K562 (cell line): ENCODE measurements around the gene MDH2. TPM values are rescaled to one million over a fixed set of nuclear protein-coding genes. Genes with fewer than 3 reads are reported as not detected.
A peak's percentile ranks its signal among the peaks of the same experiment; 100 is the strongest.

Experiments
- ARID4B ChIP-seq: sonication (generic); formaldehyde crosslinking; IDR thresholded peaks from 2 replicates; pipeline ENCODE4 v1.8.0; 2022; ENCODE audit warnings: mild to moderate bottlenecking, missing genetic modification reagents
- DLX4 ChIP-seq: fragments of 250-450 bp; sonication (Bioruptor Pico); IDR thresholded peaks from 2 replicates; pipeline ENCODE4 v1.6.1; 2021; ENCODE audit warnings: mild to moderate bottlenecking
- ESRRA ChIP-seq: fragments of 450-650 bp; IDR thresholded peaks from 2 replicates; pipeline ENCODE4 v1.6.1; 2014; ENCODE audit warnings: low read depth, mild to moderate bottlenecking, moderate library complexity, borderline replicate concordance
- FOXP1 ChIP-seq: sonication (generic); formaldehyde crosslinking; IDR thresholded peaks from 2 replicates; pipeline ENCODE4 v1.8.0; 2022; ENCODE audit warnings: mild to moderate bottlenecking, missing genetic modification reagents
- HLTF ChIP-seq: fragments of 450-650 bp; IDR thresholded peaks from 2 replicates; pipeline ENCODE4 v1.6.1; 2016
- NFE2L1 ChIP-seq: fragments of 450-650 bp; IDR thresholded peaks from 2 replicates; pipeline ENCODE4 v1.6.1; 2016; ENCODE audit warnings: missing genetic modification characterization, low read depth, mild to moderate bottlenecking, missing compliant biosample characterization, moderate library complexity, borderline replicate concordance
- TFAP4 ChIP-seq: sonication (generic); formaldehyde crosslinking; IDR thresholded peaks from 2 replicates; pipeline ENCODE4 v1.8.0; 2022; ENCODE audit warnings: missing genetic modification reagents, mild to moderate bottlenecking, moderate library complexity, borderline replicate concordance
- ZNF41 ChIP-seq: fragments of 250-450 bp; sonication (Bioruptor Pico); conservative IDR thresholded peaks from 2 replicates; pipeline ENCODE4 v1.4.0; 2020; ENCODE audit warnings: mild to moderate bottlenecking
- ZNF518B ChIP-seq: fragments of 250-450 bp; sonication (Bioruptor Pico); IDR thresholded peaks from 2 replicates; pipeline ENCODE4 v1.5.0; 2021; ENCODE audit warnings: mild to moderate bottlenecking, moderate library complexity
- polyA plus RNA-seq, 8 experiments: library from polyadenylated mRNA; depleted of rRNA in 4 of 8; stranded (reverse) in 5 of 8; unstranded in 3 of 8; fragments of >200 nt; fragmentation: Nextera tagmentation in 2 of 8; fragmentation: Illumina TruSeq in 1 of 8; extraction: Ambion mirVana in 2 of 8; extraction: Trizol in 1 of 8; gene quantifications; 2 replicates each; pipeline versions ENCODE4 v1.2.1 to v1.2.3, GENCODE V29; 2011 to 2014; ENCODE audit warnings: inconsistent platforms in 1 of 8, missing spikeins in 1 of 8
- total RNA-seq, 7 experiments: library from RNA; depleted of rRNA in 6 of 7; stranded (reverse); fragments of >200 nt in 6 of 7; fragmentation: Illumina TruSeq in 2 of 7; extraction: Trizol in 2 of 7; gene quantifications; 2 replicates each; pipeline versions ENCODE4 v1.2.1 to v1.2.3, GENCODE V29; 2011 to 2021; ENCODE audit warnings: low replicate concordance in 1 of 7
- TF ChIP-seq, protein P1 (sequence below): fragments of 250-450 bp; sonication (Bioruptor Pico); IDR thresholded peaks from 2 replicates; pipeline ENCODE4 v1.9.0; 2021; ENCODE audit warnings: mild to moderate bottlenecking, inconsistent platforms
- TF ChIP-seq, protein P2 (sequence below), 2 experiments: fragments of 450-650 bp; IDR thresholded peaks; 2 replicates each; pipeline ENCODE4 v1.6.1; 2016

Gene MDH2
- total and polyA plus RNA-seq, 9 of the 15 experiments (the other 6 are each of a cell fraction or from before 2014, with no cell fraction given) = 106 to 701 (median 242) TPM

DNA sequence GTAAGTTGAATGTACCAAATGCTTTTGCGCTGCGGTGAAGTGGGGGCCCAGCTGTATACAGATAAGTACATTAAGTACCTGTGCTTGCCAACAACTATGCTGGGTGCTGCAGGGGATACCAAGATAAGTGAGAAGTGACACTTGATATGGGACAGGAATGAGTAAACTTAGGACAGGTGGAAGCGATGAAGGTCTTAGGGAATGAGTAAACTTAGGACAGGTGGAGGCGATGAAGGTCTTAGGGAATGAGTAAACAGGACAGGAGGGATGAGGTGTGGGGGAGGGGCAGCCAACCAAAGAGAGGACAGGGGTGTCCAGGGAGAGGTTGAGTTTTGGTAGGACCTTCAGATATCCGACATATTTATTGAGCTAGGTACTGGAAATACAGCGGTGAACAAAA is 1.4 kb downstream of the MDH2 start (continued):
- TF ChIP-seq ZNF518B (CRISPR knock-in tag) (no peak), FOXP1 (CRISPR knock-in tag) (no peak), TFAP4 (CRISPR knock-in tag) (no peak), ESRRA (no peak), DLX4 (CRISPR knock-in tag) (no peak), HLTF (0 out of 2 replicates have a peak, but pooled peaks have one; percentile 34), NFE2L1 (tag) (no peak), ARID4B (CRISPR knock-in tag) (no peak), ZNF41 (CRISPR knock-in tag) (no peak)
- TF ChIP-seq, protein P1, sequence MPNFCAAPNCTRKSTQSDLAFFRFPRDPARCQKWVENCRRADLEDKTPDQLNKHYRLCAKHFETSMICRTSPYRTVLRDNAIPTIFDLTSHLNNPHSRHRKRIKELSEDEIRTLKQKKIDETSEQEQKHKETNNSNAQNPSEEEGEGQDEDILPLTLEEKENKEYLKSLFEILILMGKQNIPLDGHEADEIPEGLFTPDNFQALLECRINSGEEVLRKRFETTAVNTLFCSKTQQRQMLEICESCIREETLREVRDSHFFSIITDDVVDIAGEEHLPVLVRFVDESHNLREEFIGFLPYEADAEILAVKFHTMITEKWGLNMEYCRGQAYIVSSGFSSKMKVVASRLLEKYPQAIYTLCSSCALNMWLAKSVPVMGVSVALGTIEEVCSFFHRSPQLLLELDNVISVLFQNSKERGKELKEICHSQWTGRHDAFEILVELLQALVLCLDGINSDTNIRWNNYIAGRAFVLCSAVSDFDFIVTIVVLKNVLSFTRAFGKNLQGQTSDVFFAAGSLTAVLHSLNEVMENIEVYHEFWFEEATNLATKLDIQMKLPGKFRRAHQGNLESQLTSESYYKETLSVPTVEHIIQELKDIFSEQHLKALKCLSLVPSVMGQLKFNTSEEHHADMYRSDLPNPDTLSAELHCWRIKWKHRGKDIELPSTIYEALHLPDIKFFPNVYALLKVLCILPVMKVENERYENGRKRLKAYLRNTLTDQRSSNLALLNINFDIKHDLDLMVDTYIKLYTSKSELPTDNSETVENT (CRISPR knock-in tag) = no peak
- TF ChIP-seq, protein P2, sequence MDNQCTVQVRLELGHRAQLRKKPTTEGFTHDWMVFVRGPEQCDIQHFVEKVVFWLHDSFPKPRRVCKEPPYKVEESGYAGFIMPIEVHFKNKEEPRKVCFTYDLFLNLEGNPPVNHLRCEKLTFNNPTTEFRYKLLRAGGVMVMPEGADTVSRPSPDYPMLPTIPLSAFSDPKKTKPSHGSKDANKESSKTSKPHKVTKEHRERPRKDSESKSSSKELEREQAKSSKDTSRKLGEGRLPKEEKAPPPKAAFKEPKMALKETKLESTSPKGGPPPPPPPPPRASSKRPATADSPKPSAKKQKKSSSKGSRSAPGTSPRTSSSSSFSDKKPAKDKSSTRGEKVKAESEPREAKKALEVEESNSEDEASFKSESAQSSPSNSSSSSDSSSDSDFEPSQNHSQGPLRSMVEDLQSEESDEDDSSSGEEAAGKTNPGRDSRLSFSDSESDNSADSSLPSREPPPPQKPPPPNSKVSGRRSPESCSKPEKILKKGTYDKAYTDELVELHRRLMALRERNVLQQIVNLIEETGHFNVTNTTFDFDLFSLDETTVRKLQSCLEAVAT (IDR thresholded peaks at IDR 0.05) = 0 out of 4 replicates have a peak, but pooled peaks of 1 of the 2 experiments have one; percentile 48
